SK-N-SH treated with all-trans-retinoic acid at 6 μM for 48 hours (cell line): Measurements from ENCODE around the gene CORO2A.
A peak's percentile ranks its signal among the peaks of the same experiment; 100 is the strongest.

Source experiments
- ATAC-seq: fragments of 200-7000 bp; cut with Tn5 transposase; 3 replicates; pipeline ENCODE4 v1.9.1; 2020; ENCODE audit warnings: mild to moderate bottlenecking, moderate library complexity
- ARNTL ChIP-seq: fragments of 450-650 bp; formaldehyde crosslinking; IDR thresholded peaks from 2 replicates; pipeline ENCODE4 v1.5.0; 2020; ENCODE audit warnings: low read depth, mild to moderate bottlenecking, moderate library complexity, borderline replicate concordance
- CSDC2 ChIP-seq: fragments of 250-450 bp; sonication (Bioruptor Pico); IDR thresholded peaks from 2 replicates; pipeline ENCODE4 v1.5.0; 2020; ENCODE audit warnings: mild to moderate bottlenecking, moderate library complexity
- ESRRG ChIP-seq: fragments of 250-450 bp; sonication (Bioruptor Pico); IDR thresholded peaks from 2 replicates; pipeline ENCODE4 v1.6.1; 2021; ENCODE audit warnings: mild to moderate bottlenecking
- GLIS3 ChIP-seq: fragments of 250-450 bp; sonication (Bioruptor Pico); IDR thresholded peaks from 2 replicates; pipeline ENCODE4 v1.5.0; 2020; ENCODE audit warnings: mild to moderate bottlenecking, moderate library complexity
- ISL1 ChIP-seq: fragments of 250-450 bp; sonication (Bioruptor Pico); IDR thresholded peaks from 2 replicates; pipeline ENCODE4 v2.1.2; 2022; ENCODE audit warnings: mild to moderate bottlenecking, moderate library complexity
- PPARA ChIP-seq: fragments of 250-450 bp; sonication (Bioruptor Pico); IDR thresholded peaks from 2 replicates; pipeline ENCODE4 v1.5.0; 2020; ENCODE audit warnings: mild to moderate bottlenecking, borderline replicate concordance
- SNAI2 ChIP-seq: fragments of 250-450 bp; sonication (Bioruptor Pico); IDR thresholded peaks from 2 replicates; pipeline ENCODE4 v1.5.0; 2020; ENCODE audit warnings: mild to moderate bottlenecking, moderate library complexity
- TCF4 ChIP-seq: fragments of 250-450 bp; sonication (Bioruptor Pico); IDR thresholded peaks from 2 replicates; pipeline ENCODE4 v1.8.0; 2021; ENCODE audit warnings: mild to moderate bottlenecking, moderate library complexity, borderline replicate concordance
- ZC3H10 ChIP-seq: fragments of 250-450 bp; sonication (Bioruptor Pico); IDR thresholded peaks from 2 replicates; pipeline ENCODE4 v1.5.1; 2021; ENCODE audit warnings: mild to moderate bottlenecking, moderate library complexity
- ZFP3 ChIP-seq: fragments of 250-450 bp; sonication (Bioruptor Pico); IDR thresholded peaks from 2 replicates; pipeline ENCODE4 v1.5.0; 2020; ENCODE audit warnings: mild to moderate bottlenecking, moderate library complexity
- ZFP30 ChIP-seq: fragments of 450-650 bp; formaldehyde crosslinking; IDR thresholded peaks from 2 replicates; pipeline ENCODE4 v1.5.0; 2022; ENCODE audit warnings: mild to moderate bottlenecking, moderate library complexity
- ZNF565 ChIP-seq: fragments of 450-650 bp; formaldehyde crosslinking; conservative IDR thresholded peaks from 2 replicates; pipeline ENCODE4 v1.5.0; 2020; ENCODE audit warnings: low read depth, mild to moderate bottlenecking, moderate library complexity
- ZNF8 ChIP-seq: fragments of 450-650 bp; formaldehyde crosslinking; IDR thresholded peaks from 2 replicates; pipeline ENCODE4 v1.5.0; 2020; ENCODE audit warnings: mild to moderate bottlenecking, moderate library complexity
- TF ChIP-seq, protein P1 (sequence below): fragments of 250-450 bp; sonication (Bioruptor Pico); IDR thresholded peaks from 2 replicates; pipeline ENCODE4 v1.8.0; 2021; ENCODE audit warnings: low read depth, mild to moderate bottlenecking, moderate library complexity, borderline replicate concordance
- TF ChIP-seq, protein P2 (sequence below): fragments of 250-450 bp; sonication (Bioruptor Pico); IDR thresholded peaks from 2 replicates; pipeline ENCODE4 v1.5.1; 2021; ENCODE audit warnings: mild to moderate bottlenecking, moderate library complexity
- TF ChIP-seq, protein P3 (sequence below): fragments of 250-450 bp; sonication (Bioruptor Pico); IDR thresholded peaks from 2 replicates; pipeline ENCODE4 v1.5.0; 2020; ENCODE audit warnings: mild to moderate bottlenecking, moderate library complexity
- TF ChIP-seq, protein P4 (sequence below): fragments of 250-450 bp; sonication (Bioruptor Pico); IDR thresholded peaks from 2 replicates; pipeline ENCODE4 v1.8.0; 2020; ENCODE audit warnings: mild to moderate bottlenecking, moderate library complexity, borderline replicate concordance

Gene CORO2A

DNA sequence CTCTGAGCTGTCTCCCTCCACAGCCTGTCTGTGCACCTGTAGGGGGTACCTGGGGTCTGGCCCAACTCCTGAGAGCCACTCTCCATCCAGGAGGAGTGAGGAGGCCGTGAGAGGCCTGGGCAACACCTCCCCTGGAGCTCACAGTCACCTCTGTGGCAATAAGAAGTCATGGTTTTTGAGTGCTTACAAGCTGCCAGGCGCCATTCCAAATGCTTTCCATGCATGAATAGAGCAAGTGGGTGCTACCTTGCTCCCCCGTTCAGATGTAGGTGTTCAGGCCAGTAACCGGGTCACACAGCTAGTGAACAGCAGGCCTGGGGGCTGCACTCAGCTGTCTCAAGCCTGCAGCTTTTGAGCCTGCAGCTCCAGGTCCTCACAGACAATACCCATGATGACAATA is 30.6 kb downstream of the CORO2A start (continued):
- TF ChIP-seq, protein P1, sequence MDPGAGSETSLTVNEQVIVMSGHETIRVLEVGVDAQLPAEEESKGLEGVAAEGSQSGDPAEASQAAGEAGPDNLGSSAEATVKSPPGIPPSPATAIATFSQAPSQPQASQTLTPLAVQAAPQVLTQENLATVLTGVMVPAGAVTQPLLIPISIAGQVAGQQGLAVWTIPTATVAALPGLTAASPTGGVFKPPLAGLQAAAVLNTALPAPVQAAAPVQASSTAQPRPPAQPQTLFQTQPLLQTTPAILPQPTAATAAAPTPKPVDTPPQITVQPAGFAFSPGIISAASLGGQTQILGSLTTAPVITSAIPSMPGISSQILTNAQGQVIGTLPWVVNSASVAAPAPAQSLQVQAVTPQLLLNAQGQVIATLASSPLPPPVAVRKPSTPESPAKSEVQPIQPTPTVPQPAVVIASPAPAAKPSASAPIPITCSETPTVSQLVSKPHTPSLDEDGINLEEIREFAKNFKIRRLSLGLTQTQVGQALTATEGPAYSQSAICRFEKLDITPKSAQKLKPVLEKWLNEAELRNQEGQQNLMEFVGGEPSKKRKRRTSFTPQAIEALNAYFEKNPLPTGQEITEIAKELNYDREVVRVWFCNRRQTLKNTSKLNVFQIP: no peak
- no peak for TF ChIP-seq ARNTL

DNA sequence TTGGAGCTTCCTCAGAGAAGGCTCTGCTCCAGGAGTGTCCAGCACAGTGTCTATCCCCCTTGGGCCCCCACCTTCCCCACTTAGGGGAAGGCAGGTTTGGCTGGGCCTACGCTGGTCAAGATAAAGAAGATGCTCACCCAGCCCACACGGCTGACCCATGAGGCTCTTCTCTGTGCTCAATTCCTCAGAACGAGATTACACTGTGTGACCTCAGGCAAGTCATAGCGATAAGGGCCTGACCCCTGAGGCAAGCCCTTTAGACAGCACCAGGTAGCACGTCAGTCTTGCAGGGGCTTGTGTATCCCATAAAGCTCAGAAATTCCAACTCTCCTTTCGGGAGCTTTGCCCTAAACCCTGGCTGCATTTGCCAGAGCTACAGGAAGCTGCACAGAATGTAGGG is 32.6 kb downstream of the CORO2A start:
- TF ChIP-seq, protein P2, sequence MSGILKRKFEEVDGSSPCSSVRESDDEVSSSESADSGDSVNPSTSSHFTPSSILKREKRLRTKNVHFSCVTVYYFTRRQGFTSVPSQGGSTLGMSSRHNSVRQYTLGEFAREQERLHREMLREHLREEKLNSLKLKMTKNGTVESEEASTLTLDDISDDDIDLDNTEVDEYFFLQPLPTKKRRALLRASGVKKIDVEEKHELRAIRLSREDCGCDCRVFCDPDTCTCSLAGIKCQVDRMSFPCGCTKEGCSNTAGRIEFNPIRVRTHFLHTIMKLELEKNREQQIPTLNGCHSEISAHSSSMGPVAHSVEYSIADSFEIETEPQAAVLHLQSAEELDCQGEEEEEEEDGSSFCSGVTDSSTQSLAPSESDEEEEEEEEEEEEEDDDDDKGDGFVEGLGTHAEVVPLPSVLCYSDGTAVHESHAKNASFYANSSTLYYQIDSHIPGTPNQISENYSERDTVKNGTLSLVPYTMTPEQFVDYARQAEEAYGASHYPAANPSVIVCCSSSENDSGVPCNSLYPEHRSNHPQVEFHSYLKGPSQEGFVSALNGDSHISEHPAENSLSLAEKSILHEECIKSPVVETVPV (CRISPR knock-in tag): no peak
- TF ChIP-seq, protein P3, sequence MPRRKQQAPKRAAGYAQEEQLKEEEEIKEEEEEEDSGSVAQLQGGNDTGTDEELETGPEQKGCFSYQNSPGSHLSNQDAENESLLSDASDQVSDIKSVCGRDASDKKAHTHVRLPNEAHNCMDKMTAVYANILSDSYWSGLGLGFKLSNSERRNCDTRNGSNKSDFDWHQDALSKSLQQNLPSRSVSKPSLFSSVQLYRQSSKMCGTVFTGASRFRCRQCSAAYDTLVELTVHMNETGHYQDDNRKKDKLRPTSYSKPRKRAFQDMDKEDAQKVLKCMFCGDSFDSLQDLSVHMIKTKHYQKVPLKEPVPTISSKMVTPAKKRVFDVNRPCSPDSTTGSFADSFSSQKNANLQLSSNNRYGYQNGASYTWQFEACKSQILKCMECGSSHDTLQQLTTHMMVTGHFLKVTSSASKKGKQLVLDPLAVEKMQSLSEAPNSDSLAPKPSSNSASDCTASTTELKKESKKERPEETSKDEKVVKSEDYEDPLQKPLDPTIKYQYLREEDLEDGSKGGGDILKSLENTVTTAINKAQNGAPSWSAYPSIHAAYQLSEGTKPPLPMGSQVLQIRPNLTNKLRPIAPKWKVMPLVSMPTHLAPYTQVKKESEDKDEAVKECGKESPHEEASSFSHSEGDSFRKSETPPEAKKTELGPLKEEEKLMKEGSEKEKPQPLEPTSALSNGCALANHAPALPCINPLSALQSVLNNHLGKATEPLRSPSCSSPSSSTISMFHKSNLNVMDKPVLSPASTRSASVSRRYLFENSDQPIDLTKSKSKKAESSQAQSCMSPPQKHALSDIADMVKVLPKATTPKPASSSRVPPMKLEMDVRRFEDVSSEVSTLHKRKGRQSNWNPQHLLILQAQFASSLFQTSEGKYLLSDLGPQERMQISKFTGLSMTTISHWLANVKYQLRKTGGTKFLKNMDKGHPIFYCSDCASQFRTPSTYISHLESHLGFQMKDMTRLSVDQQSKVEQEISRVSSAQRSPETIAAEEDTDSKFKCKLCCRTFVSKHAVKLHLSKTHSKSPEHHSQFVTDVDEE (CRISPR knock-in tag): no peak
- TF ChIP-seq ISL1 (CRISPR knock-in tag) (no peak), CSDC2 (CRISPR knock-in tag) (no peak), ZC3H10 (CRISPR knock-in tag) (no peak), ZFP3 (CRISPR knock-in tag) (no peak), PPARA (CRISPR knock-in tag) (no peak), ARNTL (no peak), ZNF8 (CRISPR knock-in tag) (no peak), TCF4 (CRISPR knock-in tag) (no peak)
- TF ChIP-seq, protein P1: no peak
- TF ChIP-seq, all 23 proteins: peak for 0
- no peak for ATAC-seq

DNA sequence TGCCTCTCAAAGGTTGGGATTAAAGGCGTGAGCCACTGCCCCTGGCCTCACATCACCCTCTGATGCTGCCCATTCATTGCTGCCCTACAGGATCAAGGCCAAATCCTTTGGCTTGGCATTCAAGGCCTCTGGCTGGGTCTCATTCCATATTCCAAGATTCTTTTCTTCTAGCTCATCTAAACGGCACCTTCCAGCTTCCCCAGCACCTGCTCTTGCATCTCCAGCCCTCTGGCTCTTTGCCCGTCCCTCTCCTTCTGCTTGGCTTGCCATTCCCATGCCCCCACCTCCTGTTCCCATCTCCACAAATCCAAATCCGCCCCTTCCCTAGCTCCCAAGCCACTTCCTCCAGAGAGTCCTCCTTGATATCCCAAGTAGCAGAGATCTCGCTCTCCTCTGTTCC is 33.1 kb downstream of the CORO2A start:
- no peak for ATAC-seq
- TF ChIP-seq PPARA (CRISPR knock-in tag): no peak
- TF ChIP-seq ESRRG: no peak
- TF ChIP-seq ARNTL: no peak
- TF ChIP-seq ZFP30 (CRISPR knock-in tag): no peak
- no peak for TF ChIP-seq SNAI2 (CRISPR knock-in tag)

DNA sequence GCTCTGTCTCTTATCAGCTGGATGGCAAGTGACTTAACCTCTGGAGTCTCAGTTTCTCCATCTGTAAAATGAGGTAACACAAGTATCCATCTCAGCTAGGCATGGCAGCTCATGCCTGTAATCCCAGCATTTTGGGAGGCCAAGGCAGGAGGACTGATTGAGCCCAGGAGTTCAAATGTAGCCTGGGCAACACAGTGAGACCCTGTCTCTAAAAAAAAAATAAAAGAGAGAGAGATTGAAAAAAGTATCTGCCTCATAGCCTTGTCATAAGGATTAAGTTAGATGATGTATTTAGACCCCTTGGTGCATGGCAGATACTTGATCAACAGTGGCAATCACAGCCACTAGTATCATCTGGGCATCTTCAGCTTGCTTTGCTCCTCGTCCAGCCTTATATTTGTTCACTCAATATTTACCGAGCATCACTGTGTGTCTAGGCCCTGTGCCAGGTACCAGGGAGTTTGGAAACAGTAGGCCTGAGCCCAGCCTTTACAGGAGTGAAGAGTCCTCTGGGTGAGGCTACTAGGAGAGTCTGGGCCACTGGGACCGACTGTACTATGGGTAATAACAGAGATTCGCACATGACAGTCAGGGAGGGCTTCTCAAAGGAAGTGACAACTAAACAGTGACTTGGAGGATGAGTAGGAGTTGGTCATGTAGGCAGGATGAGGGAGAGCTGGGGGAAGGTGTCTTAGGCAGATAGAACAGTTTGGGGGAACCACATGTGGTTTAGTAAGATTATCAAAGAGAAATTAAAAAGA is 34.2 kb downstream of the CORO2A start:
- no peak for ATAC-seq

DNA sequence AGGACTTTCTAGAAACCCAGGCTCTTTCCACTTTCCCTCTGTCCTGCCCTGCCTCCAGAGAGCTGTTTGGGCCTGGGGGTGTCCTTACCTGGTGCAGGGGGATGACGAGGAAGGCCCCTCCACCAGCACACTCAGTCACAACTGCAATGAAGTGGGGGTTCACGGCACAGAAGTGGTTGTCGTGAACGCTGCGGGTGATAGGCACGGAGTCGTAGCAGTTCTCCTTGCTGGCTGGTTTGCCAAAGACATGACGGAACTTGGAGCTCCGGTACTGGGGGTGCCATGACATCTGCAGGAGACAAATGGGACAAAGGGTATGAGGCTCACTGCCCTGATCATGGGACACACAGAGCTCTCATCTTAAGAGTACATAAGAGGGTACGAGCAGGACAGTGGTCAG is 35.1 kb downstream of the CORO2A start:
- no peak for ATAC-seq
- no peak for TF ChIP-seq ZNF565
- TF ChIP-seq GLIS3 (CRISPR knock-in tag): no peak
- TF ChIP-seq, protein P4, sequence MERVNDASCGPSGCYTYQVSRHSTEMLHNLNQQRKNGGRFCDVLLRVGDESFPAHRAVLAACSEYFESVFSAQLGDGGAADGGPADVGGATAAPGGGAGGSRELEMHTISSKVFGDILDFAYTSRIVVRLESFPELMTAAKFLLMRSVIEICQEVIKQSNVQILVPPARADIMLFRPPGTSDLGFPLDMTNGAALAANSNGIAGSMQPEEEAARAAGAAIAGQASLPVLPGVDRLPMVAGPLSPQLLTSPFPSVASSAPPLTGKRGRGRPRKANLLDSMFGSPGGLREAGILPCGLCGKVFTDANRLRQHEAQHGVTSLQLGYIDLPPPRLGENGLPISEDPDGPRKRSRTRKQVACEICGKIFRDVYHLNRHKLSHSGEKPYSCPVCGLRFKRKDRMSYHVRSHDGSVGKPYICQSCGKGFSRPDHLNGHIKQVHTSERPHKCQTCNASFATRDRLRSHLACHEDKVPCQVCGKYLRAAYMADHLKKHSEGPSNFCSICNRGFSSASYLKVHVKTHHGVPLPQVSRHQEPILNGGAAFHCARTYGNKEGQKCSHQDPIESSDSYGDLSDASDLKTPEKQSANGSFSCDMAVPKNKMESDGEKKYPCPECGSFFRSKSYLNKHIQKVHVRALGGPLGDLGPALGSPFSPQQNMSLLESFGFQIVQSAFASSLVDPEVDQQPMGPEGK (CRISPR knock-in tag): no peak
- TF ChIP-seq, protein P1: no peak
- no peak for TF ChIP-seq ESRRG
- TF ChIP-seq ISL1 (CRISPR knock-in tag): no peak

More for the DNA sequence above, 34.2 kb downstream of the CORO2A start:
- TF ChIP-seq ZFP3 (CRISPR knock-in tag): peak; percentile 74; the same call in 1 of the 2 replicates
- TF ChIP-seq, protein P1: no peak
- no peak for TF ChIP-seq ARNTL
- TF ChIP-seq, all 23 proteins: peak for 1
